ENCODE data around the gene LTK. TPM values are rescaled to one million over a fixed set of nuclear protein-coding genes. Genes with fewer than 3 reads are reported as not detected.

Gene LTK
- total RNA-seq, 2 experiments from 2014 or later: 0.20 to 0.30 TPM

DNA sequence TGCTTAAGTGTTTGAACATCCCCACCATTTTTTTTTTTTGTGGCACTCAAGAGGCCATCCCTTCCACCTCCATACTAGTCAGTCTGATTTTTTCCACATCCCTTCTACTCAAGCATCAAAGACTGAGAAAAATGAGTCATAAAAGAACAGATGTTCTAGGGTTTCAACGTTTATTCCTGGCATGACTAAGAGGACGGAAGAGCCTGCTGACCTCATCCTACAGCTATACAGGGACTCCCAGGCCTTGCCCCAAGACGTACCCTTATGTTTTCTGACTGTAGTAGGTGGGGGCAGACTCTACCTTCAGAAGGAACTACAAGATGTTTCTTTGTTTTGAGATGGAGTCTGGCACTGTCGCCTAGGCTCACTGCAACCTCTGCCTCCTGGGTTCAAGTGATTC lies 23.3 kb downstream of the LTK start:
- Mint-ChIP-seq H3K4me3 (no peak overlapping the region), H3K4me1 (peaks cover 53% of the 10 kb centered on the region), H3K27ac (peak overlapping the region; percentile 16), H3K36me3 (peaks cover 3% of the 10 kb centered on the region), H3K9me3 (ENCODE audit: low read depth) (no peaks in the 10 kb centered on the region), H3K27me3 (peaks cover 30% of the 10 kb centered on the region)
- DNase-seq (peak; percentile 67), ATAC-seq (peak; percentile 69)
- CTCF ChIA-PET: interaction anchor here (0.7 to 1.0 kb wide), 2 partner anchors 60 to 587 kb away, joined by 3 to 5 read pairs; no protein-coding TSS in a partner anchor

DNA sequence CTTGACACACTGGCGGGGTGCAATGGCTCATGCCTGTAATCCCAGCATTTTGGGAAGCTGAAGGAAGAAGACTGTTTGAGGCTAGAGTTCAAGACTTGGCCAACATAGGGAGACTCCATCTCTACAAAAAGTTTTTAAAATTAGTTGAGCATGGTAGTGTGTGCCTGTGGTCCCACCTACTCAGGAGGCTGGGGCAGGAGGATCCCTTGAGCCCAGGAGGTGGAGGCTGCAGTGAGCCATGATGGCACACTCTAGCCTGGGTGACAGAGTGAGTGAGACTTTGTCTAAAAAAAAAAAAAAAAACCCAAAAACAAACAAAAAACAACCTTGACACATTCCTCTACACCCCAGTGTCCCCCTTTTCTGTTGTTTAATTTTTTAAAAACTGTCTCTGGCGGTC lies 24.0 kb downstream of the LTK start:
- ATAC-seq (no peak), DNase-seq (no peak)
- CTCF ChIA-PET: no interaction called here
- H3K36me3 Mint-ChIP-seq: peaks cover 3% of the 10 kb centered on the region
- peaks cover 50% of the 10 kb centered on the region for H3K4me1 Mint-ChIP-seq
- H3K9me3 Mint-ChIP-seq (ENCODE audit: low read depth): no peaks in the 10 kb centered on the region
- H3K27me3 Mint-ChIP-seq: peaks cover 25% of the 10 kb centered on the region
- no peak overlapping the region for H3K4me3 Mint-ChIP-seq
- no peak overlapping the region for H3K27ac Mint-ChIP-seq

DNA sequence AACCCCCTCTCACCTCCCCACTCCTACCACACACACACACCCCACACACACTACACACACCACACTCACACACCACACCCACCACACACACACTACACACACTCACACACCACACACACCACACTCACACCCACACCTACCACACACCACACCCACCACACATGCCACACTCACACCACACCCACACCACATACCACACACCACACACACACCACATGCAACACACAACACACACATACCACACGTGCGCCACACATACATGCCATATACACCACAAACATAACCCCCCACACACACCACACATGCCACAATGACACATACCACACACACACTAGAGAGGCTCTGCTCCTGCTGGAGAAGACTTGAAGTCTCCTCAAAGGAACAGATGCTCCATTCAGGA lies 25.8 kb downstream of the LTK start:
- peak overlapping the region; percentile 73 for H3K27ac Mint-ChIP-seq
- ATAC-seq: no peak
- peaks cover 20% of the 10 kb centered on the region for H3K27me3 Mint-ChIP-seq
- H3K4me1 Mint-ChIP-seq: peaks cover 57% of the 10 kb centered on the region
- no peaks in the 10 kb centered on the region for H3K9me3 Mint-ChIP-seq (ENCODE audit: low read depth)
- no peak for DNase-seq
- H3K36me3 Mint-ChIP-seq: peaks cover 11% of the 10 kb centered on the region
- peak overlapping the region; percentile 18 for H3K4me3 Mint-ChIP-seq
- CTCF ChIA-PET: no interaction called here

DNA sequence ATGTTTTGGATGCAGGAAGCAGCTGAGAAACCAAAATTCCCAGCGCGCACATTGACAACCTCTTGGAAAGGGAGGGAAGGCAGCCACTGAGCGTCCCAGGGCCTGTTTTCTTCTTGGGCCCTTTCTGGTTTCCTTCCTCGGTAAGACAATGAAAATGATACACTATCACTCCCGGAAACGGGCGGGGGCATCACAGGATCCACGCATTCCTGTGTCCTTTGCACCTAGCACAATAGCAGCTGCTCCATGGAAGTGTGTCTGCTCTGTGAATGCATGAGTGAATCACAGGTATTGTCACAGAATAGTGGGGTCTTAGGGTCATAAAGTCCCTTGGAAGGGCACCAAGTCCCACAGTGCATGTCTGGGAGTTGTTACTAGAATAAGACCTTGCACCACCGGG lies 26.2 kb downstream of the LTK start:
- Mint-ChIP-seq H3K4me3 (no peak overlapping the region), H3K27me3 (peaks cover 16% of the 10 kb centered on the region), H3K9me3 (ENCODE audit: low read depth) (no peaks in the 10 kb centered on the region), H3K36me3 (peaks cover 14% of the 10 kb centered on the region), H3K4me1 (peaks cover 55% of the 10 kb centered on the region), H3K27ac (no peak overlapping the region)
- CTCF ChIA-PET: no interaction called here
- ATAC-seq (no peak), DNase-seq (no peak)

GRCh38 chr15:41486286-41486685 lies 27.3 kb downstream of the LTK start:
- CTCF ChIA-PET: no interaction called here
- no peak overlapping the region for H3K4me3 Mint-ChIP-seq
- peaks cover 7% of the 10 kb centered on the region for H3K27me3 Mint-ChIP-seq
- no peak for ATAC-seq
- no peaks in the 10 kb centered on the region for H3K9me3 Mint-ChIP-seq (ENCODE audit: low read depth)
- no peak overlapping the region for H3K27ac Mint-ChIP-seq
- DNase-seq: no peak
- H3K36me3 Mint-ChIP-seq: peaks cover 23% of the 10 kb centered on the region
- H3K4me1 Mint-ChIP-seq: peaks cover 46% of the 10 kb centered on the region

- H3K4me3 Mint-ChIP-seq: no peak overlapping the region
- no peaks in the 10 kb centered on the region for H3K9me3 Mint-ChIP-seq (ENCODE audit: low read depth)
- CTCF ChIA-PET: no interaction called here
- H3K36me3 Mint-ChIP-seq: peaks cover 33% of the 10 kb centered on the region
- H3K4me1 Mint-ChIP-seq: peaks cover 35% of the 10 kb centered on the region
- no peak overlapping the region for H3K27ac Mint-ChIP-seq
- peaks cover 4% of the 10 kb centered on the region for H3K27me3 Mint-ChIP-seq
- ATAC-seq (no peak), DNase-seq (no peak)
Measured at GRCh38 chr15:41484937-41485625, 28.5 kb downstream of the LTK start.

DNA sequence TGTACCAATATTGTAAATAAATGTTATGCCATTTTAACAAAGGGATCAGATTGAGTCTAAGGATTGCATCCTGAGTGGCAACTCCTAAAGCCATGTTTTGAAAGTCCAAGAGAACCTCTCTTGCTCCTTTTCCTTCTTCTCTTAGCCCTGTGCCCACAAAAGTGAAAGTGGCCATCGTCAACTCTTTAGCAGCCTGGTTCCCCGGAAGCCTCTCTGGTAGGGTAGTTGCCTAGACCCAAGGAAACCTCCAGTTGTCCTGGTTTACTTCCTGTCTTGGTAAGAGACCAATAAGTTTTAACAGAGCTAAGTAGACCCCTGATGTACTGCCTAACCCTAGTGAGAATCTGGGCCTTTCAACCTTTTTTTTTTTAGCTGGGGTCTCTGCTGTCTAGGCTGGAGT lies 30.1 kb downstream of the LTK start:
- Mint-ChIP-seq H3K4me3 (peak overlapping the region; percentile 33), H3K27me3 (peaks cover 4% of the 10 kb centered on the region), H3K36me3 (peaks cover 43% of the 10 kb centered on the region), H3K4me1 (peaks cover 30% of the 10 kb centered on the region), H3K27ac (peak overlapping the region; percentile 35), H3K9me3 (ENCODE audit: low read depth) (no peaks in the 10 kb centered on the region)
- DNase-seq (peak; percentile 70), ATAC-seq (peak; percentile 66)
- CTCF ChIA-PET: no interaction called here

- H3K27ac Mint-ChIP-seq: peak overlapping the region; percentile 35
- H3K9me3 Mint-ChIP-seq (ENCODE audit: low read depth): no peaks in the 10 kb centered on the region
- H3K4me1 Mint-ChIP-seq: peaks cover 29% of the 10 kb centered on the region
- peak; percentile 65 for DNase-seq
- peak overlapping the region; percentile 33 for H3K4me3 Mint-ChIP-seq
- CTCF ChIA-PET: interaction anchor here (1.6 kb wide), 1 partner anchor 10 kb away, joined by 3 read pairs; no protein-coding TSS in a partner anchor
- H3K36me3 Mint-ChIP-seq: peaks cover 45% of the 10 kb centered on the region
- peak; percentile 50 for ATAC-seq
- peaks cover 4% of the 10 kb centered on the region for H3K27me3 Mint-ChIP-seq
Measured at GRCh38 chr15:41483115-41483514, 30.5 kb downstream of the LTK start.

GRCh38 chr15:41482110-41482877 lies 31.3 kb downstream of the LTK start:
- H3K4me1 Mint-ChIP-seq: peaks cover 22% of the 10 kb centered on the region
- DNase-seq: no peak
- no peak overlapping the region for H3K27ac Mint-ChIP-seq
- H3K27me3 Mint-ChIP-seq: no peaks in the 10 kb centered on the region
- CTCF ChIA-PET: interaction anchor here (1.6 to 1.7 kb wide), 2 partner anchors 11 to 17 kb away, joined by 3 to 6 read pairs; no protein-coding TSS in a partner anchor
- H3K4me3 Mint-ChIP-seq: no peak overlapping the region
- peaks cover 46% of the 10 kb centered on the region for H3K36me3 Mint-ChIP-seq
- no peak for ATAC-seq
- no peaks in the 10 kb centered on the region for H3K9me3 Mint-ChIP-seq (ENCODE audit: low read depth)

DNA sequence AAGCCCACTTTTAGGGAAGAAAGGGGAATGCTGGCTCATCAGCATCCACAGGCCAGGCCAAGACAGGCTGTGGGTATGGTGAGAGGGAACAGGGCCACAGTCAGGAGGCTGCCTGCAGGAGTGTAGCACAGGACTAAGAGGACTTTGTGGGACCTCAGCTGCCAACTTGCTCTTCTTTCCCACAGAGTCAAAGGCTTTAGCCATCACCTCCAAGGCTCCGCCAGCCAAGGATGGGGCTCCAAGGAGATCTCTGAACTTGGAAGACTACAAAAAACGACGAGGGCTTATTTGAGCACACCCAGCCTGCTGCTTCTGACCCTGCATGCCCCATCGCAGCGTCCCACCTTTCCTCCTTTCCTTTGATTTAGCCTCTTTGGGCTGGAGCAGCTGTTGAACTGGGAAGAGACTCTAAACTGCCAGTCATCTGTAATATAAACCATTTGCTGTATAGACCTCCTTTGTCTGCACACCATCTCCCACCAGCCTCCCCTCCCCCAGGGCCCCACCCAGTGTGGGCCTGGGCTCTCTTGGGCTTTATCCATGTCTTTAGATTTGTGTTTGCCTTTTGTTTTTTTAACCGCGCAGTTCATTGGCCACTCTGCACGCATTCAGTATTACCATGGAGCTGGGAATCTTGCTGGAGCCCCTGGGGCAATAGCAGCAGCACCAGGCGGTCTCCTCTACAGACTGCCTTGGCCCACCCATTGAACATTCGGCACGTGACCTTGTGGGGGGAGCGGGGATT lies 33.1 kb downstream of the LTK start:
- Mint-ChIP-seq H3K4me3 (no peak overlapping the region), H3K27ac (no peak overlapping the region), H3K27me3 (no peaks in the 10 kb centered on the region), H3K36me3 (peaks cover 57% of the 10 kb centered on the region), H3K4me1 (peaks cover 19% of the 10 kb centered on the region), H3K9me3 (ENCODE audit: low read depth) (no peaks in the 10 kb centered on the region)
- no peak for DNase-seq
- CTCF ChIA-PET: interaction anchor here (1.7 to 2.8 kb wide), 2 partner anchors 15 kb away, joined by 6 to 7 read pairs; no protein-coding TSS in a partner anchor
- no peak for ATAC-seq

- Mint-ChIP-seq H3K27ac (no peak overlapping the region), H3K4me3 (no peak overlapping the region), H3K9me3 (ENCODE audit: low read depth) (no peaks in the 10 kb centered on the region), H3K4me1 (peaks cover 2% of the 10 kb centered on the region), H3K27me3 (no peaks in the 10 kb centered on the region), H3K36me3 (peaks cover 57% of the 10 kb centered on the region)
- ATAC-seq (no peak), DNase-seq (no peak)
- CTCF ChIA-PET: interaction anchor here (1.8 kb wide), 1 partner anchor 11 kb away, joined by 9 read pairs; no protein-coding TSS in a partner anchor
Measured at GRCh38 chr15:41476416-41477048, 37.1 kb downstream of the LTK start.

DNA sequence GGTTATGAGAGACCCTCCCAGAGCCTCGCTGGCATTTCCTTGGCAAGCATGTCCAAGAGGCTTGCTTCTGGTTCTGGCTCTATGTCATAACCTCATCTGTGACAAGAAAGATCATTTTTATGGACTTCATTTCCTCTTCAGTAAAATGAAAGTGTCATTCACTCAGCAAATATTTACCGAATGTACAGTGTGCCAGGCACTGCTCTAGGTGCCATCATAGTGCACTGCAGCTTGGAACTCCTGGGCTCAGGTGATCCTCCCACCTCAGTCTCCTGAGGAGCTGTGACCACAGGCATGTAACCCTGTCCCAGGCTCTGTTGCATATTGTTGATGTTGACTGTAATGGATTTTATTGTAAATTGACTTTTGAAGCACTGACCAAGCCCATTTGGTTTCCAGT lies 38.7 kb downstream of the LTK start:
- no peak overlapping the region for H3K27ac Mint-ChIP-seq
- DNase-seq (no peak), ATAC-seq (no peak)
- H3K36me3 Mint-ChIP-seq: peaks cover 56% of the 10 kb centered on the region
- peaks cover 2% of the 10 kb centered on the region for H3K4me1 Mint-ChIP-seq
- H3K4me3 Mint-ChIP-seq: no peak overlapping the region
- H3K27me3 Mint-ChIP-seq: no peaks in the 10 kb centered on the region
- CTCF ChIA-PET: interaction anchor here (1.5 to 1.8 kb wide), 2 partner anchors 9 to 27 kb away, joined by 3 to 9 read pairs; no protein-coding TSS in a partner anchor
- H3K9me3 Mint-ChIP-seq (ENCODE audit: low read depth): no peaks in the 10 kb centered on the region

DNA sequence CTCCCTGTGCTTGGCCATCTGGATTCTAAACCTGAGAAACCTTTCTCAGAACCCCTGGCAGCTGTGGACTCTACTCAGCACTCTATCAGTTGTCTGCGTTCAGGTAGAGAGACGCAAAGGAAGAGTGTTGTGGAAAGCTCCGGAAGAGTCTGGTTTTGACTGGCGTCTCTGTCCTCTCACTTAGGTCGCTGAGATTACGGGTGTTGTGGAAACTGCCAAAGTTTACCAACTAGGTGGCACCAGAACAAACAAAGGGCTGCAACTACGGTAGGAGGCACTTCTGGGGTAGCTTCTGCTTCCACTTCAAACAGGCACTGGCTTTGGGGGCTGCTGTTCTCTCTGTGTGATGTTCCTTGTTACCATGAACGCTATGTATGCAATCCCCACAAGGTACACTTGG lies 39.2 kb downstream of the LTK start:
- DNase-seq: no peak
- ATAC-seq: no peak
- Mint-ChIP-seq H3K36me3 (peaks cover 60% of the 10 kb centered on the region), H3K4me3 (no peak overlapping the region), H3K4me1 (peaks cover 2% of the 10 kb centered on the region), H3K27me3 (no peaks in the 10 kb centered on the region), H3K9me3 (ENCODE audit: low read depth) (no peaks in the 10 kb centered on the region), H3K27ac (no peak overlapping the region)
- CTCF ChIA-PET: interaction anchor here (1.5 to 1.8 kb wide), 2 partner anchors 9 to 27 kb away, joined by 3 to 9 read pairs; no protein-coding TSS in a partner anchor

Measured in activated CD8-positive, alpha-beta memory T cell treated with anti-CD3 and anti-CD28 coated beads, Interleukin-2, amount 10 ng/mL, durations not matched to agents 7 days and 5 days (primary cell).